Type B pancreatic cell (in vitro differentiated cells): ENCODE data around the gene RB1. TPM values are rescaled to one million over a fixed set of nuclear protein-coding genes. Genes with fewer than 3 reads are reported as not detected.

Experiments used
- DNase-seq: peaks from one replicate; pipeline ENCODE4 v3.0.0; 2021; ENCODE audit warnings: mixed read lengths; ENCODE audit not compliant: unreplicated experiment; ENCODE audit errors: extremely low spot score
- H3K27ac Mint-ChIP-seq: 2 replicates; pipeline ENCODE4 v1.8.0; 2021; ENCODE audit warnings: mild to moderate bottlenecking, mixed read lengths
- H3K27me3 Mint-ChIP-seq: 2 replicates; pipeline ENCODE4 v1.8.0; 2021; ENCODE audit warnings: mixed read lengths
- H3K36me3 Mint-ChIP-seq: 2 replicates; pipeline ENCODE4 v1.8.0; 2021; ENCODE audit warnings: mixed read lengths
- H3K4me1 Mint-ChIP-seq: one replicate; pipeline ENCODE4 v1.8.0; 2021; ENCODE audit warnings: mixed read lengths; ENCODE audit not compliant: unreplicated experiment
- H3K4me3 Mint-ChIP-seq: 2 replicates; pipeline ENCODE4 v1.8.0; 2021; ENCODE audit warnings: mild to moderate bottlenecking, mixed read lengths
- H3K9me3 Mint-ChIP-seq: 2 replicates; pipeline ENCODE4 v1.8.0; 2021; ENCODE audit warnings: mixed read lengths
- CTCF ChIP-seq: fragments of 200-600 bp; sonication (generic); conservative IDR thresholded peaks from 2 replicates; pipeline ENCODE4 v1.5.0; 2021; ENCODE audit warnings: antibody characterized with exemption, mild to moderate bottlenecking
- total RNA-seq: library from RNA; stranded (reverse); gene quantifications from 2 replicates; pipeline ENCODE4 v1.2.1, GENCODE V29; 2021; ENCODE audit warnings: low replicate concordance

Gene RB1
- total RNA-seq, 1 donor from 2014 or later: 26.6 TPM

GRCh38 chr13:48431987-48432615 lies 128.6 kb downstream of the RB1 start:
- no peaks in the 10 kb centered on the region for H3K27me3 Mint-ChIP-seq
- no peak for DNase-seq
- H3K9me3 Mint-ChIP-seq: no peaks in the 10 kb centered on the region
- TF ChIP-seq CTCF: no peak
- H3K4me3 Mint-ChIP-seq: no peak overlapping the region
- H3K4me1 Mint-ChIP-seq: peaks cover 8% of the 10 kb centered on the region
- H3K27ac Mint-ChIP-seq: no peak overlapping the region
- H3K36me3 Mint-ChIP-seq: peaks cover 12% of the 10 kb centered on the region

- Mint-ChIP-seq H3K27ac (no peak overlapping the region), H3K36me3 (peaks cover 12% of the 10 kb centered on the region), H3K9me3 (no peaks in the 10 kb centered on the region), H3K27me3 (no peaks in the 10 kb centered on the region), H3K4me3 (no peak overlapping the region), H3K4me1 (peaks cover 16% of the 10 kb centered on the region)
- TF ChIP-seq CTCF: no peak
- no peak for DNase-seq
Measured at GRCh38 chr13:48434200-48434599, 130.6 kb downstream of the RB1 start.

- Mint-ChIP-seq H3K27ac (no peak overlapping the region), H3K4me1 (peaks cover 16% of the 10 kb centered on the region), H3K27me3 (no peaks in the 10 kb centered on the region), H3K36me3 (peaks cover 12% of the 10 kb centered on the region), H3K9me3 (no peaks in the 10 kb centered on the region), H3K4me3 (no peak overlapping the region)
- TF ChIP-seq CTCF: no peak
- no peak for DNase-seq
Measured at GRCh38 chr13:48436661-48437288, 133.2 kb downstream of the RB1 start.

- Mint-ChIP-seq H3K4me1 (peaks cover 12% of the 10 kb centered on the region), H3K36me3 (peaks cover 12% of the 10 kb centered on the region), H3K9me3 (no peaks in the 10 kb centered on the region), H3K4me3 (no peak overlapping the region), H3K27me3 (no peaks in the 10 kb centered on the region), H3K27ac (no peak overlapping the region)
- no peak for TF ChIP-seq CTCF
- no peak for DNase-seq
Measured at GRCh38 chr13:48437371-48437770, 133.8 kb downstream of the RB1 start.

GRCh38 chr13:48443442-48444208 lies 140.1 kb downstream of the RB1 start:
- Mint-ChIP-seq H3K36me3 (no peaks in the 10 kb centered on the region), H3K4me3 (no peak overlapping the region), H3K27ac (no peak overlapping the region), H3K4me1 (no peaks in the 10 kb centered on the region), H3K9me3 (no peaks in the 10 kb centered on the region), H3K27me3 (no peaks in the 10 kb centered on the region)
- DNase-seq: no peak
- TF ChIP-seq CTCF: no peak
